Tracheal epithelial cell (primary cell): ENCODE results near the gene LINC00237. TPM values are rescaled to one million over a fixed set of nuclear protein-coding genes. Genes with fewer than 3 reads are reported as not detected.

Experiments
- total RNA-seq: library from RNA; depleted of rRNA; stranded (reverse); fragments of >200 nt; gene quantifications from 2 replicates; pipeline ENCODE4 v1.2.1, GENCODE V29; 2014

The LINC00237 gene
- total RNA-seq, result not detected in 2 replicates

DNA sequence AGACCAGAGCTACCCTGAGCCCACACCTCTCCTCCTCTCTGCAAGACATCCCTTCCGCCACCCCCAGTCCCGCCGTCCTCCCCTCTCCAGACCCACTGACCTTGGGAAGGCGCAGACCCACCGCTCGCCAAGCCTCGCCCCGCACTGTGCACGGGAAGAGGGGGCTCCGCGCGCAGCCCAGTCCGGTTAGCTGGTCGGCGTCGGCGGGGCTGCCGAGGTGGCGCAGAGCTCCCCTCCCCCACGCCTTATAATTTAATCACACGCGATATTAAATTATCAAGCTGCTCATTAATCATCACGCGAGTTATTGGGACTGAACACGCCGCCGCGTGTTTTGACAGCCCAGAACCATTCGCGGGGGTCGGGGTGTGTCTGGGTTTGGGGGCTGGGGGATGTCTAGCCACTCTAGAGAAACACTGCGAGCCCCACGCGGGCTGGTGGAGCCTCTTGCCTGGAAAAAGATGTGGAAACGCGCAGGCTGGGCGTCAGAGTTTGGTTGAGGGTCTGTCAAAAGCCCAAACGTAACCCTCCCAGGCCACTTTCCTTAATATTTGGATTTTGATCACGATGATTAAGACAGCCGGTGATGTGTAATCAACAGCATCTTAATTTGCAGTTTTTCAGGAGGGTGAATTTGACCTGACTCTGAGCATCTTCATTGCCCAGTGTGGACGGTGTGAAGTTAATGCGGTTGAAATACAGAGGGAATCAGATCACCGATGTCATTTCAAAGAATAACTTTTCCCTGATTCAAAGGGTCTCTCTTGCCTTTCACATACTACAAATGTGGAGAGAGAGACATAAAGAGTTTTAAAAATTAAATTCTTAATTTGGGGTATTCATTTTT, at the start of gene LINC00237:
TSS of gene LINC00237 (minus strand) at position 188 of the 847 bp plus-strand sequence.

DNA sequence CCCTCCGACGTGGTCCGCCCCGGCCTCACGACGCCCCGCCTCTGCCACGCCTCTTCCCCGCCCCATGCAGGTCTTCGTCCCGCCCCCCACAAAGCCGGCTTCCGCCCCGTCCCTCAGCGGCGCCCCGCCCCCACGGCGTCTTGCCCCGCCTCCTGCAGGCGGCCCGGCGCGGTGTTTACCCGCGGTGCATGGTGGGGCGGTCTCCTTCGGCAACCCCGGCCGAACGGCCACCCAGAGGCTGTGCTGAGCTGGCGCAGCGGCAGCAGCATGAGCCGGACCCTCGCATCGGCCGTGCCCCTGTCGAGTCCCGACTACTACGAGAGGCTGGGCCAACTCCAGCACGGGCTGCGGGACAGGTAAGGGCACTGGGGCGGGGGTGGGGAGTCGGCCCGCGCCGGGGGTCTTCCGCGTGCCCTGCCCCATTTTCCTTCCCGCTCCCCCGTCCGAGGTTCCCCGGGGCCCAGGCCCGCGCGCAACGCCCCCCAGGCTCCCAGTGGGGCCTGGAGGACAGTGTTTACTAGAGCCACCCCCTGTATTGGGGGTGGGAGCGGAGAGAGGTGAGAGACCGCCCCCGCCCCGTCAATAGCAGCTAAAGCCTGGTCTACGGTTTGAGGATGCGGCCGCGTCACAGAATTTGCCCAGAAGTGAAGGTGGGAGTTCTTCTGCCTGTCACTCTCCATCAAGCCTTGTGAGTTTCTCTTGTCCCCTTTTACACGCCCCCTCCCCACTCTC, 19.9 kb upstream of the LINC00237 start, which contains the start of gene KIZ:
TSS of gene KIZ (plus strand) at position 234 of the 732 bp plus-strand sequence. CDS start at position 268, 34 bp downstream.

Other genes with a start within 250 kb of the LINC00237 start
- 7.0 and 17.7 TPM in 2 replicates for gene KIZ, start 19.7 kb upstream of the LINC00237 start, total RNA-seq
- gene XRN2, start 197.0 kb upstream of the LINC00237 start, total RNA-seq, result 75.9 and 86.0 TPM in 2 replicates